G401 (cell line): ENCODE measurements around the gene ACVR1B. TPM values are rescaled to one million over a fixed set of nuclear protein-coding genes. Genes with fewer than 3 reads are reported as not detected.

Source experiments
- total RNA-seq: library from RNA; depleted of rRNA; stranded (reverse); fragments of >200 nt; shearing (Covaris generic); gene quantifications from 2 replicates; pipeline ENCODE4 v1.2.3, GENCODE V29; 2014; rRNA removed

The ACVR1B gene
- total RNA-seq, 1 experiment from 2014 or later: 3.0 TPM

Other genes with a start within 250 kb of the ACVR1B start
- gene FIGNL2, start 103.0 kb upstream of the ACVR1B start, total RNA-seq: 11.1 and 12.8 TPM in 2 replicates
- gene ANKRD33, start 63.6 kb upstream of the ACVR1B start, total RNA-seq: not detected in 2 replicates
- 1.8 and 2.9 TPM in 2 replicates for gene ACVRL1, start 44.2 kb upstream of the ACVR1B start, total RNA-seq
- 33.3 and 78.2 TPM in 2 replicates for gene TAMALIN, start 55.2 kb downstream of the ACVR1B start, total RNA-seq
- gene NR4A1, start 99.7 kb downstream of the ACVR1B start, total RNA-seq: 9.8 and 16.5 TPM in 2 replicates
- 54.7 and 72.2 TPM in 2 replicates for gene ATG101, start 118.3 kb downstream of the ACVR1B start, total RNA-seq
- not detected in 2 replicates for gene SMIM41, start 128.0 kb downstream of the ACVR1B start, total RNA-seq
- gene KRT80, start 240.3 kb downstream of the ACVR1B start, total RNA-seq: 0.37 and 0.44 TPM in 2 replicates